ENCODE measurements around the gene TBL3.

GRCh38 chr16:1940273-1941161 is 31.3 kb upstream of the TBL3 start:
- TF ChIP-seq CTCF (IDR thresholded peaks at IDR 0.05; ENCODE audit: low read length) (no peak), EZH2phosphoT487 (IDR thresholded peaks at IDR 0.05; ENCODE audit: low read length) (no peak)

Measured in MM.1S (cell line).